ENCODE results near the gene POP7.

POP7 gene

GRCh38 chr7:100673942-100674410 lies 31.9 kb upstream of the POP7 start:
- 0 out of 2 replicates have a peak overlapping the region, but pooled peaks have one; percentile 24 for H3K9ac ChIP-seq (ENCODE audit: low read depth, low read length)
- H3K4me3 ChIP-seq (ENCODE audit: low read depth, low read length), result peak overlapping the region; percentile 85
- H3K27ac ChIP-seq (ENCODE audit: low read depth, low read length), result peak overlapping the region; percentile 99
- peaks cover 2% of the 10 kb centered on the region; the same call in 1 of the 2 replicates for H3K27me3 ChIP-seq (ENCODE audit: control insufficient read depth, insufficient read depth, low read length)
- H3K36me3 ChIP-seq (ENCODE audit: control insufficient read depth, insufficient read depth, low read length), result peaks cover 24% of the 10 kb centered on the region
- H3K4me1 ChIP-seq (ENCODE audit: control insufficient read depth, insufficient read depth, low read length), result no peaks in the 10 kb centered on the region
- no peaks in the 10 kb centered on the region for H3K9me3 ChIP-seq (ENCODE audit: control insufficient read depth, insufficient read depth, low read length)

GRCh38 chr7:100674411-100675104 lies 31.4 kb upstream of the POP7 start:
- Histone ChIP-seq H3K4me1 (ENCODE audit: control insufficient read depth, insufficient read depth, low read length) (no peaks in the 10 kb centered on the region), H3K27ac (ENCODE audit: low read depth, low read length) (peak overlapping the region; percentile 10), H3K9ac (ENCODE audit: low read depth, low read length) (no peak overlapping the region), H3K9me3 (ENCODE audit: control insufficient read depth, insufficient read depth, low read length) (no peaks in the 10 kb centered on the region), H3K4me3 (ENCODE audit: low read depth, low read length) (peak overlapping the region; percentile 85), H3K36me3 (ENCODE audit: control insufficient read depth, insufficient read depth, low read length) (peaks cover 30% of the 10 kb centered on the region), H3K27me3 (ENCODE audit: control insufficient read depth, insufficient read depth, low read length) (peaks cover 2% of the 10 kb centered on the region; the same call in 1 of the 2 replicates)

- H3K36me3 ChIP-seq (ENCODE audit: control insufficient read depth, insufficient read depth, low read length), result peaks cover 35% of the 10 kb centered on the region
- peak overlapping the region; percentile 35 for H3K27ac ChIP-seq (ENCODE audit: low read depth, low read length)
- no peak overlapping the region for H3K9ac ChIP-seq (ENCODE audit: low read depth, low read length)
- H3K4me1 ChIP-seq (ENCODE audit: control insufficient read depth, insufficient read depth, low read length), result no peaks in the 10 kb centered on the region
- H3K27me3 ChIP-seq (ENCODE audit: control insufficient read depth, insufficient read depth, low read length), result peaks cover 2% of the 10 kb centered on the region; the same call in 1 of the 2 replicates
- peak overlapping the region; percentile 85 for H3K4me3 ChIP-seq (ENCODE audit: low read depth, low read length)
- H3K9me3 ChIP-seq (ENCODE audit: control insufficient read depth, insufficient read depth, low read length), result no peaks in the 10 kb centered on the region
Observed at GRCh38 chr7:100675105-100675451, 30.8 kb upstream of the POP7 start.

GRCh38 chr7:100675581-100676350 lies 30.2 kb upstream of the POP7 start:
- Histone ChIP-seq H3K9me3 (ENCODE audit: control insufficient read depth, insufficient read depth, low read length) (no peaks in the 10 kb centered on the region), H3K9ac (ENCODE audit: low read depth, low read length) (no peak overlapping the region), H3K36me3 (ENCODE audit: control insufficient read depth, insufficient read depth, low read length) (peaks cover 42% of the 10 kb centered on the region), H3K4me3 (ENCODE audit: low read depth, low read length) (peak overlapping the region; percentile 85), H3K4me1 (ENCODE audit: control insufficient read depth, insufficient read depth, low read length) (no peaks in the 10 kb centered on the region), H3K27me3 (ENCODE audit: control insufficient read depth, insufficient read depth, low read length) (peaks cover 2% of the 10 kb centered on the region; the same call in 1 of the 2 replicates), H3K27ac (ENCODE audit: low read depth, low read length) (peak overlapping the region; percentile 60)

- H3K9me3 ChIP-seq (ENCODE audit: control insufficient read depth, insufficient read depth, low read length), result no peaks in the 10 kb centered on the region
- H3K27me3 ChIP-seq (ENCODE audit: control insufficient read depth, insufficient read depth, low read length), result peaks cover 2% of the 10 kb centered on the region; the same call in 1 of the 2 replicates
- no peaks in the 10 kb centered on the region for H3K4me1 ChIP-seq (ENCODE audit: control insufficient read depth, insufficient read depth, low read length)
- H3K36me3 ChIP-seq (ENCODE audit: control insufficient read depth, insufficient read depth, low read length), result peaks cover 52% of the 10 kb centered on the region
- H3K4me3 ChIP-seq (ENCODE audit: low read depth, low read length), result no peak overlapping the region
- H3K9ac ChIP-seq (ENCODE audit: low read depth, low read length), result no peak overlapping the region
- peak overlapping the region; percentile 60 for H3K27ac ChIP-seq (ENCODE audit: low read depth, low read length)
Observed at GRCh38 chr7:100676501-100677306, 29.2 kb upstream of the POP7 start.

- Histone ChIP-seq H3K4me1 (ENCODE audit: control insufficient read depth, insufficient read depth, low read length) (no peaks in the 10 kb centered on the region), H3K9ac (ENCODE audit: low read depth, low read length) (no peak overlapping the region), H3K4me3 (ENCODE audit: low read depth, low read length) (no peak overlapping the region), H3K36me3 (ENCODE audit: control insufficient read depth, insufficient read depth, low read length) (peaks cover 60% of the 10 kb centered on the region), H3K27ac (ENCODE audit: low read depth, low read length) (peak overlapping the region; percentile 5), H3K9me3 (ENCODE audit: control insufficient read depth, insufficient read depth, low read length) (no peaks in the 10 kb centered on the region), H3K27me3 (ENCODE audit: control insufficient read depth, insufficient read depth, low read length) (peaks cover under 1% of the 10 kb centered on the region; the same call in 1 of the 2 replicates)
Observed at GRCh38 chr7:100677308-100678267, 28.3 kb upstream of the POP7 start.

- Histone ChIP-seq H3K27ac (ENCODE audit: low read depth, low read length) (peak overlapping the region; percentile 28), H3K27me3 (ENCODE audit: control insufficient read depth, insufficient read depth, low read length) (no peaks in the 10 kb centered on the region), H3K9me3 (ENCODE audit: control insufficient read depth, insufficient read depth, low read length) (no peaks in the 10 kb centered on the region), H3K4me3 (ENCODE audit: low read depth, low read length) (no peak overlapping the region), H3K9ac (ENCODE audit: low read depth, low read length) (no peak overlapping the region), H3K36me3 (ENCODE audit: control insufficient read depth, insufficient read depth, low read length) (peaks cover 69% of the 10 kb centered on the region), H3K4me1 (ENCODE audit: control insufficient read depth, insufficient read depth, low read length) (no peaks in the 10 kb centered on the region)
Observed at GRCh38 chr7:100678291-100678984, 27.5 kb upstream of the POP7 start.

GRCh38 chr7:100679129-100679926 lies 26.6 kb upstream of the POP7 start:
- Histone ChIP-seq H3K27me3 (ENCODE audit: control insufficient read depth, insufficient read depth, low read length) (no peaks in the 10 kb centered on the region), H3K36me3 (ENCODE audit: control insufficient read depth, insufficient read depth, low read length) (peaks cover 78% of the 10 kb centered on the region), H3K27ac (ENCODE audit: low read depth, low read length) (peak overlapping the region; percentile 50), H3K4me1 (ENCODE audit: control insufficient read depth, insufficient read depth, low read length) (no peaks in the 10 kb centered on the region), H3K4me3 (ENCODE audit: low read depth, low read length) (no peak overlapping the region), H3K9ac (ENCODE audit: low read depth, low read length) (no peak overlapping the region), H3K9me3 (ENCODE audit: control insufficient read depth, insufficient read depth, low read length) (no peaks in the 10 kb centered on the region)

- Histone ChIP-seq H3K9me3 (ENCODE audit: control insufficient read depth, insufficient read depth, low read length) (no peaks in the 10 kb centered on the region), H3K4me3 (ENCODE audit: low read depth, low read length) (no peak overlapping the region), H3K4me1 (ENCODE audit: control insufficient read depth, insufficient read depth, low read length) (no peaks in the 10 kb centered on the region), H3K27me3 (ENCODE audit: control insufficient read depth, insufficient read depth, low read length) (no peaks in the 10 kb centered on the region), H3K27ac (ENCODE audit: low read depth, low read length) (peak overlapping the region; percentile 50), H3K36me3 (ENCODE audit: control insufficient read depth, insufficient read depth, low read length) (peaks cover 85% of the 10 kb centered on the region), H3K9ac (ENCODE audit: low read depth, low read length) (no peak overlapping the region)
Observed at GRCh38 chr7:100679927-100680575, 25.9 kb upstream of the POP7 start.
